GM19351 (cell line): ENCODE data around the gene EVL.
A peak's percentile ranks its signal among the peaks of the same experiment; 100 is the strongest.

Experiments used
- ATAC-seq: cut with Tn5 transposase; IDR thresholded peaks from one replicate; pipeline ENCODE4 v1.9.1; 2021; ENCODE audit warnings: mild to moderate bottlenecking, moderate library complexity; ENCODE audit not compliant: unreplicated experiment

EVL gene

GRCh38 chr14:100037353-100037752, 27.9 kb upstream of the EVL start:
- no peak for ATAC-seq

DNA sequence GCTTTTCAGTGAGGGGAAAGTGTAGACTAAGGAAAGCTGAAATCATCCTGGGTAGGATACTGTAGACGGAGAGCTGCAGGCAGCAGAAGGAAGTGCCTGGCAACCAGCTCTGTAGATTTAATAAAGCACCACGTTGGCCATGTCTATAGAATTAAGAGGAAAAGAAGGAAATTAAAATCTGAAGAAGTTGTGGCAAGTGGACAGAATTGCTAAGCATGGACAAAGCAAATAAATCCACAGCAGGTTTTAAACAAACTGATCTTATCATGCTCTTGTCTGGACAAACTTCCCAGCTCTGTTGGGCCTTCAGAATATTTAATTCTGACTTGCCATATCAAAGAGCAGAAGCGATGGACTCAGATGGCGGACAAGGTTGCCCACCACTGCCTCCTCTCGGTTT, 27.2 kb upstream of the EVL start:
- no peak for ATAC-seq

GRCh38 chr14:100039903-100040302, 25.3 kb upstream of the EVL start:
- no peak for ATAC-seq

DNA sequence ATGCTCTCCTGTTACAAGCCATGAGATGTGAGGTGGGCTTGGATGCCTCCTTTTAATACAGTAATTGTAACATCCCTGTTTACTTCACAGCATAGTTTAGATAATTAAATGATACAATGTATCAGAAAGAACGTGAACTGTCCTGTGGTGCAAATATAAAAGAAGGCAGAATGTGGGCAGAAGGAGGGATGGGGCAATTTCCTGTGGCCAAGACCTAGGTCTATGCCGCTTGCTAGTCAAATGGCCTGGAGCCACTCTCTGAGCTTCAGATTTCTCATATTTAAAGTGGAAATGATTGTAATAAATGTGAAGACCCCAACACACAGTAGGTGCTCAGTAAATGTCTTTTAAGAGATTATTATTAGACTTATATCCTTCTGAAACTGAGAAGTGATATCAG, 24.0 kb upstream of the EVL start:
- no peak for ATAC-seq

DNA sequence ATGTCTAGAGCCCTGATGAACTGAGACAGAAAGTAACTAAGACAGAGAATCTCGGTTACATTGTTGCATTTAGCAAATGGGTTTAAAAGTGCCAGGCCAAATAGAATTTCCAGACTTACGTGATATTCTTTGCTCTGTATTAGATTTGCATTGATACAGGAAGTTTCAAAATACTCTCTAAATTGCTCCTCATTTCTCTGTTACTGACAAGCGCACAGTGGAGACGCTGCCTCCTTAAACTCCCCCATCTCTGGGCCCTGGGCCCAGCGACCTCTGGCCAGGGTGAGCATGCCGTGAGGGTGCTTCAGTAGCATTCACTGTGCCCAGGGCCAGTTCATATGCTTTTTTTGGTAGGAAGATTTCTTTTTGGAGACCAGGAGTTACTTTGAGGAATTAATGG, 22.9 kb upstream of the EVL start:
- no peak for ATAC-seq

DNA sequence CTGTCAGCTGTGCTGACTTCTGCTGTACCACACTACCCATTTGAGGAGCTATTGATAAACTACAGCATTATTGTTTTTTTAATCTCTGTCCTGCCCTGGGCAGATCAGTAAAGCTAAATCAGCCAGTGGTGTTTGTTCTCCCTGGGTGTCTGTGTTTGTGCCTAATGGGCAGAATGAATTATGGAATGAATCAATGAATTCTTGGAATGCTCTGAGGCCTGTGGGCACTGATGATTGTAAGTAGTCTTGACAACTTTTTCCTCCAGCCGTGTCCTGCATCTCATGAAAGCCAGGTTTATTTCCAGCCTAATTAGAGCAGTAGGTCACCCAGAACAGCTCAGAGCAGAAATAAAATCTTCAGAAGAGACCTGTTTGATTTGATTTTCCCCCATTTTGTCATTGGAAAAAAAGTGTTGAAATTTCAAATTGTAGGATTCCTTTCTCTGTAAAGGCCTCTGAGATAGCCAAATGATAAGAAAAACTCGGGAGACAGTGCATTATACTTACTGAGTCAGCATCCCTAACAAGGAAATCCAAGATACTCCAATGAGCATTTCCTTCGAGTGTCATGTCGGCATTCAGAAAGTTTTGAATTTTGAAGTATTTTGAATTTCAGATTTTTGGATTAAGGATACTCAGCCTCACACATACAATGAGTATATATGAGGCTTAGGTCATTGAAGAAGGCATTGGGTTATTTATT, 19.4 kb upstream of the EVL start:
- no peak for ATAC-seq

- ATAC-seq = no peak
Observed at GRCh38 chr14:100047600-100047999, 17.6 kb upstream of the EVL start.

DNA sequence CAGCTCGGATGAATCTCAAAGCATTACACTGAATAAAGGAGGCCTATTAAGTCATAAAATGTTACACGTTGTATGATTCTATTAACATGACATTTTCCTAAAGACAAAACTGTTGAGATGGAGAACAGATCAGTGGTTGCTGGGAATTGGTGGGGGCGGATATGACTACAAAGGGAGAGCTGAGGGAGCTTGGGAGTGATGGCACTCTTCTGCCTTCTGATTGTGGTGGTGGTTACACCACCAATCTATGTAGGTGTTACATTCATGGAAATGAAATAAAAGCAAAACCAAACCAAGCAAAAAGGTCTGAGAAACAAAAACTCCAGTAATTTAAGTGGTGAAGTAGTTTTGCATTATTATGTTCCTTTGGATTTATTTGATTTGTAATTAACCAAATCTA, 16.4 kb upstream of the EVL start:
- ATAC-seq = no peak

- ATAC-seq = no peak
Observed at GRCh38 chr14:100049220-100049619, 16.0 kb upstream of the EVL start.

DNA sequence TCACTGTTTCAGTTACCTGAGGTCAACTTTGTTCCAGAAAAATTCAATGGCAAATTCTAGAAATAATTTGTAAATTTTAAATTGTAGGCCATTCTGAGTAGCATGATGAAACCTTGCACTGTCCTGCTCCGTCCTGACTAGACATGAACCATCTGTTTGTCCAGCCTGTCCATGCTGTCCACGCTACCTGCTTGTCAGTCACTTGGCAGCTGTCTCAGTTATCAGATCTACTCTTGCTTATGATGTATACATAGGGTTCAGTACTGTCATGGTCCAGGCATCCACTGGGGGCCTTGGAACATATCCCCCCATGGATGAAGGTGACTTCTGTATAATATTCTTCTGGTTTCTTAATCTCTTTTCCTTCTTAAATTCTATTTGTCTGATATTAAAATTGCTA, 14.1 kb upstream of the EVL start:
- no peak for ATAC-seq

GRCh38 chr14:100051543-100051942, 13.7 kb upstream of the EVL start:
- no peak for ATAC-seq

- ATAC-seq = no peak
Observed at GRCh38 chr14:100052819-100053218, 12.4 kb upstream of the EVL start.

DNA sequence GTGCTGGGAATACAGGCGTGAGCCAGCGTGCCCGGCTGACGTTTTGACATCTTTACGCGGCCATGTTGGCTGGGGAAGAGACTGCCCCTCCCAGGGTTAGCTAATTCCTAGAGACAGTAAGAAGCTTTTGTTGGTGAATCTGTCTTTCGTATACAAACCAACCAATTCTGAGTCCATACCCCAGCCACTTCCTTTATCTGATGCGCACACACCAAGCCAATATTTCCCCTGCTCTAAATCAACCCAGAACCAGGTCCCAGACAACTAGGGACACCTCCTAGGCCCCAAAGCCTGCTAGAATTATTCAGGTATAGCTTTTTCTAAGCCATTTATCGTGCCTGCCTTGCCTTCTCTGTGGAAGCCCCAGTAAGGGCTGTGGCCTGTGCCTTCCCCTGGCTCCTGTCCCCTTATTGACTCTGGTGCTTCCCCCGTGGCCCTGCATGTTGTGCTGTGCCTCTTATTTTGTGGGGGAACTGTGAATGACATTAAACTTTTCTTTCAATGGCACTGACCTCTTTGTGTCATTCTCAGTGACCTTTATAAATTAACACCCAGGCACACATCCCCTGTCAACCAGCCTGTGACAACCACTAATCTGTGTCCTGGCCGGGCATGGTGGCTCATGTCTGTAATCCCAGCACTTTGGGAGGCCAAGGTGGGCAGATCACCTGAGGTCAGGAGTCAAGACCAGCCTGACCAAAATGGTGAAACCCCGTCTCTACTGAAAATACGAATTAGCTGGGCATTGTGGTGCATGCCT, 10.7 kb upstream of the EVL start:
- no peak for ATAC-seq

DNA sequence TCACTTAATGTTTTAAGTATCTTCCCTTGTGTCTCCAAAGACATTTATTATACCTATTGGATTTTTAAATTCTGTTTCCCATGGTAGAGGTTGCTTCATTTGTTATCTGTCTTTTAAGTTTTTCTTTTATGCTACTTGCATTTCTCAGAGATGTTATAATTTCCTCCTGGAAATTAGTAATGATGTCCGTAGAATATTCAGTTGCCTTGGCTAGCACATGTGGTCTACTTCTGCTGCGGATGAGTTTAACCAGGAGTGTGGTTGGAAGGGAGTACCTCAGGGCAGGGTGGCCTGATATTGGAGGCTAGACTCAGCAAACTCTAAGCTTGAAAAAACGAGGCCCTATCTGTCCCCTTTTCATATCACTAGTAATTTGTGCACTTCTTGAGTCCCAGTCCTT, 8.8 kb upstream of the EVL start:
- no peak for ATAC-seq

- no peak for ATAC-seq
Observed at GRCh38 chr14:100056964-100057795, 8.0 kb upstream of the EVL start.

- ATAC-seq = peak; percentile 80
Observed at GRCh38 chr14:100058777-100059437, 6.3 kb upstream of the EVL start.

DNA sequence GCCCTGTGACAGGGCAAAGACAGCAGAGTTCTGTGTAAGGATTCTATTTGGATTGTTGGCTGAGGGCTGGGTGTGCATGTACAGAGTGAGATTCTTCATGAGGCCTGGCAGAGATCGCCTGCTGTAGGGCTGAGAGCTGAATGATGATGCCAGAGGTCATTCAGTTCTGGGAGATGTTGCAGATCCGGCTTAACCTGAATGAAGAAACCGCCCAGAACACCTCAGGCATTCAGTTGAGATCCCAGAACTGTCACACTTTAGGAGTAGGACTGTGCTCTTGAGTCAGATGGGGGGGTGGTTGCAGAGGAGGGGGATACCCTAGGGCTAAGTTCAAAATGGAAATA, 5.8 kb upstream of the EVL start:
- no peak for ATAC-seq

DNA sequence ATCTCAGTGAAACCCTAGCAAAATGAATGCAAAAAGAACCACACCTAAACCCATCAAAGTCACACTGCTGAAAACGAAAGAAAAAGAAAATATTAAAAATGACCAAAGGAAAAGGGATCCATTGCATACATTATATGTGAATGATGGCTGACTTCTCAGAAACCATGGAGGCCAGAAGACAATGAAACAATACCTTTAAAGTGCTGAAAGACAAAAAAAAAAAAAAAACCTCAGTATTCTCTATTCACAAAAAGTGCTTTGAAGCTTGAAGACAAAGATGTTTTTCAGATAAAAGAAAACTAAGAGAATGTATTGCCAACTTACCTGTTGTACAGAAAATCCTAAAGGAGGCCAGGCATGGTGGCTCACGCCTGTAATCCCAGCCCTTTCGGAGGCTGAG, 4.5 kb upstream of the EVL start:
- no peak for ATAC-seq

GRCh38 chr14:100062590-100062989, 2.6 kb upstream of the EVL start:
- ATAC-seq = no peak

- ATAC-seq = no peak
Observed at GRCh38 chr14:100063314-100063941, 1.8 kb upstream of the EVL start.
